ENCODE measurements around the gene ARHGAP24. TPM values are rescaled to one million over a fixed set of nuclear protein-coding genes. Genes with fewer than 3 reads are reported as not detected.
A peak's percentile ranks its signal among the peaks of the same experiment; 100 is the strongest.

The ARHGAP24 gene
- total RNA-seq, 4 donors from 2014 or later = 41.6 to 71.2 (median 62.0) TPM

DNA sequence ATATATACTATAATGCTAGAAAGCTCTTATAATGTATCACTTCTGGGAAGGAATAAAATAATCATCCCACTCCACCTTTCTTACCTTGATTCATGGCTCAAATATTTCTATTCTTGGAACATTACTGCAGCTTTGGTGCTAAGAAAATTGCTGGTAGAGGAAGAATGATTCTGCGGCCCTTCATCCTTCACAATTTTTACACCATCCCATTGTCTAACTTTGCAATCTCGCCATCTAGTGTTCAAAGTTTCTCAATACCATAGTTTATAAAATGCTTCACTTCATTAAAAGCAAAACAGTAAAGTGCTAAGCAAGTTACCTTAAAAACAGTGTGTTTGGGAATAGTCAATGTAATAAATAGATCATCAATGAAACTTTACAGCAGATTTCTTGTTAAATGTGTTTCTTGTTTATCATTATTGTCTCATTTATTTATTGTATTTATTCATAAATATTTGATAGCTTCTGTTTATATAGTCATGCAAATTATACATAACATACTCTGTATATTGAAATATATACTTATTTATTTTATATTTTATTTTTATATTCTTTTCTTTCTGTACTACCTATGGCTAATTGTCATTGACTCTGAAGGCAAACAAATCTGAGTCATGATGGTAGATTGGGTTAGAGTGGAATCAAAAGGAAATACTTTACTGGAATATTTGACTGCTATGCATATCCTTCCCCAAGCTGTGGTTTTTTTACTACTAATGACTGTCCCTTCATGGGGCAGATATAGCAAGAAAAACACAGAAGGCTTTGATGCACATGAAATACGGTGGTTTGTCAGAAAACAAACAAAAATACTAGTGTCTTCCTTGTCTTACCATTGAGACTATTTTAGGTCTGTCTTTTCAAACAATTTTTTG, 494.2 kb downstream of the ARHGAP24 start:
- Histone ChIP-seq H3K4me3 (no peak overlapping the region), H3K27ac (no peak overlapping the region), H3K27me3 (no peaks in the 10 kb centered on the region), H3K36me3 (peaks cover 0 to 8% (median 0%) of the 10 kb centered on the region in 3 donors), H3K9me3 (no peaks in the 10 kb centered on the region), H3K4me1 (peaks cover 0 to 34% (median 0%) of the 10 kb centered on the region in 4 donors)
- TF ChIP-seq CTCF (IDR thresholded peaks at IDR 0.05) = peak; percentile 34 to 58 (median 42)
- TF ChIP-seq EP300 (IDR thresholded peaks at IDR 0.05) = no peak
- WGBS, 2 donors = 29 to 34% methylated on average over 3 of the region's 3 CpGs
- no peak for DNase-seq (ENCODE audit: low spot score in 2 of 2)

GRCh38 chr4:85970535-85970934, 495.6 kb downstream of the ARHGAP24 start:
- DNase-seq (ENCODE audit: low spot score in 2 of 2) = no peak
- H3K9me3 ChIP-seq = no peaks in the 10 kb centered on the region
- H3K36me3 ChIP-seq = peaks cover 0 to 8% (median 0%) of the 10 kb centered on the region in 3 donors
- H3K4me1 ChIP-seq = peaks cover 0 to 34% (median 0%) of the 10 kb centered on the region in 4 donors
- 42 to 56% methylated on average over 2 of the region's 2 CpGs for WGBS, 2 donors
- no peak overlapping the region for H3K4me3 ChIP-seq
- H3K27ac ChIP-seq = no peak overlapping the region
- H3K27me3 ChIP-seq = no peaks in the 10 kb centered on the region
- no peak for TF ChIP-seq CTCF (IDR thresholded peaks at IDR 0.05)
- TF ChIP-seq EP300 (IDR thresholded peaks at IDR 0.05) = no peak
- TF ChIP-seq POLR2A (IDR thresholded peaks at IDR 0.05) = no peak

- Histone ChIP-seq H3K27me3 (no peaks in the 10 kb centered on the region), H3K36me3 (peaks cover 0 to 16% (median 0%) of the 10 kb centered on the region in 3 donors), H3K27ac (no peak overlapping the region), H3K4me1 (no peaks in the 10 kb centered on the region), H3K4me3 (no peak overlapping the region), H3K9me3 (no peaks in the 10 kb centered on the region)
- WGBS, 2 donors = 81 to 87% methylated on average over 3 of the region's 3 CpGs
- no peak for DNase-seq (ENCODE audit: low spot score in 2 of 2)
- TF ChIP-seq CTCF (IDR thresholded peaks at IDR 0.05) = no peak
- TF ChIP-seq EP300 (IDR thresholded peaks at IDR 0.05) = no peak
- TF ChIP-seq POLR2A (IDR thresholded peaks at IDR 0.05) = no peak
Measured at GRCh38 chr4:85979276-85979675, 504.3 kb downstream of the ARHGAP24 start.

GRCh38 chr4:85986266-85986665, 511.3 kb downstream of the ARHGAP24 start:
- no peak for DNase-seq (ENCODE audit: low spot score in 2 of 2)
- Histone ChIP-seq H3K4me1 (no peaks in the 10 kb centered on the region), H3K36me3 (peaks cover 0 to 13% (median 0%) of the 10 kb centered on the region in 3 donors), H3K4me3 (no peak overlapping the region), H3K9me3 (no peaks in the 10 kb centered on the region), H3K27ac (no peak overlapping the region), H3K27me3 (no peaks in the 10 kb centered on the region)
- TF ChIP-seq POLR2A (IDR thresholded peaks at IDR 0.05) (no peak), EP300 (IDR thresholded peaks at IDR 0.05) (no peak), CTCF (IDR thresholded peaks at IDR 0.05) (no peak)
- WGBS, 2 donors = 92 to 95% methylated on average over 1 of the region's 1 CpG

- WGBS, 2 donors = 89 to 94% methylated on average over 2 of the region's 2 CpGs
- Histone ChIP-seq H3K27ac (no peak overlapping the region), H3K4me3 (no peak overlapping the region), H3K27me3 (no peaks in the 10 kb centered on the region), H3K4me1 (no peaks in the 10 kb centered on the region), H3K9me3 (no peaks in the 10 kb centered on the region), H3K36me3 (peaks cover 0 to 27% (median 0%) of the 10 kb centered on the region in 3 donors)
- no peak for TF ChIP-seq CTCF (IDR thresholded peaks at IDR 0.05)
- TF ChIP-seq EP300 (IDR thresholded peaks at IDR 0.05) = no peak
- no peak for TF ChIP-seq POLR2A (IDR thresholded peaks at IDR 0.05)
- no peak for DNase-seq (ENCODE audit: low spot score in 2 of 2)
Measured at GRCh38 chr4:85993641-85994040, 518.7 kb downstream of the ARHGAP24 start.
